SK-N-SH (cell line): ENCODE measurements around the gene UMODL1. TPM values are rescaled to one million over a fixed set of nuclear protein-coding genes. Genes with fewer than 3 reads are reported as not detected.

Experiments used
- CTCF ChIA-PET: fragments of 300-600, 350-600 bp; formaldehyde crosslinking; extraction: SDS; loops from one replicate; lab custom pipeline; 2021; lab: Yijun Ruan, JAX
- POLR2A ChIA-PET: fragments of 350-600 bp; sonication (Branson Sonifier 250); formaldehyde crosslinking; extraction: SDS; loops from one replicate; lab custom pipeline; 2020; ENCODE audit warnings: antibody characterized with exemption, inconsistent platforms; lab: Yijun Ruan, JAX
- DNase-seq: peaks from one replicate; pipeline ENCODE4 v3.0.0; 2012
- H2AFZ ChIP-seq: fragments of 200-600 bp; sonication (generic); 2 replicates; pipeline ENCODE4 v1.8.1; 2016; ENCODE audit warnings: antibody characterized with exemption, mild to moderate bottlenecking, low read depth
- H3F3A ChIP-seq: fragments of 200-600 bp; sonication (generic); replicated peaks from 2 replicates; pipeline ENCODE3; 2016; ENCODE audit warnings: antibody characterized with exemption, mild to moderate bottlenecking; ENCODE audit not compliant: insufficient read depth
- H3K27ac ChIP-seq, 2 experiments: fragments of 200-500 bp in 1 of 2; fragments of 200-600 bp in 1 of 2; sonication (Bioruptor generic) in 1 of 2; sonication (generic), shearing (Covaris generic) in 1 of 2; 2 replicates each; pipeline versions ENCODE4 v1.5.1 to v1.6.1; 2014 to 2016; ENCODE audit warnings: low read depth in 2 of 2, inconsistent platforms in 1 of 2, low read length in 1 of 2, mild to moderate bottlenecking in 1 of 2, mixed read lengths in 1 of 2
- H3K27me3 ChIP-seq: fragments of 200-600 bp; sonication (generic), shearing (Covaris generic); 2 replicates; pipeline ENCODE4 v1.6.1; 2016; ENCODE audit warnings: mixed run types; ENCODE audit not compliant: insufficient read depth
- H3K36me3 ChIP-seq, 2 experiments: fragments of 200-500 bp in 1 of 2; fragments of 200-600 bp in 1 of 2; sonication (Bioruptor generic) in 1 of 2; sonication (generic) in 1 of 2; replicated peaks in 1 of 2; 2 replicates each; pipeline versions ENCODE3 to v1.5.1; 2014 to 2016; ENCODE audit warnings: low read length in 1 of 2, mild to moderate bottlenecking in 1 of 2; ENCODE audit not compliant: insufficient read depth in 2 of 2, control insufficient read depth in 1 of 2
- H3K4me1 ChIP-seq, 2 experiments: fragments of 200-500 bp in 1 of 2; fragments of 200-600 bp in 1 of 2; sonication (Bioruptor generic) in 1 of 2; sonication (generic), shearing (Covaris generic) in 1 of 2; 2 replicates each; pipeline versions ENCODE4 v1.5.1 to v1.6.1; 2014 to 2016; ENCODE audit warnings: low read depth in 1 of 2, low read length in 1 of 2, mixed run types in 1 of 2; ENCODE audit not compliant: insufficient read depth in 2 of 2, control insufficient read depth in 1 of 2
- H3K4me2 ChIP-seq: fragments of 200-600 bp; sonication (generic), shearing (Covaris generic); 2 replicates; pipeline ENCODE4 v1.6.1; 2017; ENCODE audit warnings: mixed run types
- H3K4me3 ChIP-seq, 2 experiments: fragments of 200-500 bp in 1 of 2; fragments of 200-600 bp in 1 of 2; sonication (Bioruptor generic) in 1 of 2; sonication (generic), shearing (Covaris generic) in 1 of 2; 2 replicates each; pipeline versions ENCODE4 v1.5.1 to v1.8.1; 2014 to 2016; ENCODE audit warnings: low read depth in 2 of 2, inconsistent platforms in 1 of 2, low read length in 1 of 2, mild to moderate bottlenecking in 1 of 2, mixed read lengths in 1 of 2, moderate library complexity in 1 of 2
- H3K79me2 ChIP-seq: fragments of 200-600 bp; sonication (generic); 2 replicates; pipeline ENCODE4 v1.8.1; 2017; ENCODE audit warnings: mild to moderate bottlenecking; ENCODE audit not compliant: insufficient read depth
- H3K9ac ChIP-seq: fragments of 200-600 bp; sonication (generic); 2 replicates; pipeline ENCODE4 v1.6.1; 2017; ENCODE audit warnings: mixed run types
- H3K9me2 ChIP-seq: fragments of 200-600 bp; sonication (generic); 2 replicates; pipeline ENCODE4 v1.6.1; 2017; ENCODE audit warnings: mixed run types
- H3K9me3 ChIP-seq: fragments of 200-600 bp; sonication (generic); 2 replicates; pipeline ENCODE4 v1.6.1; 2017; ENCODE audit warnings: mixed run types, mild to moderate bottlenecking, moderate library complexity
- H4K20me1 ChIP-seq: fragments of 200-600 bp; sonication (generic); 2 replicates; pipeline ENCODE4 v1.6.1; 2017; ENCODE audit warnings: mild to moderate bottlenecking, mixed run types; ENCODE audit not compliant: insufficient read depth
- FOSL2 ChIP-seq: IDR thresholded peaks from 2 replicates; pipeline ENCODE4 v1.4.0; 2012; ENCODE audit warnings: low read depth, mild to moderate bottlenecking, moderate library complexity, borderline replicate concordance
- GABPA ChIP-seq: IDR thresholded peaks from 2 replicates; pipeline ENCODE4 v1.4.0; 2012; ENCODE audit warnings: low read depth, mild to moderate bottlenecking
- JUND ChIP-seq: IDR thresholded peaks from 2 replicates; pipeline ENCODE4 v1.4.0; 2012
- MEF2A ChIP-seq: IDR thresholded peaks from 2 replicates; pipeline ENCODE4 v1.4.0; 2012; ENCODE audit warnings: low read depth, borderline replicate concordance
- NRF1 ChIP-seq: IDR thresholded peaks from 2 replicates; pipeline ENCODE4 v1.6.1; 2012; ENCODE audit warnings: low read depth, mild to moderate bottlenecking, low read length
- REST ChIP-seq: IDR thresholded peaks from 2 replicates; pipeline ENCODE4 v1.6.1; 2012; ENCODE audit warnings: mild to moderate bottlenecking, low read depth, low read length, moderate library complexity
- RFX5 ChIP-seq: IDR thresholded peaks from 2 replicates; pipeline ENCODE4 v1.6.1; 2012; ENCODE audit warnings: mild to moderate bottlenecking, improper control_type of control experiment, low read length
- TAF1 ChIP-seq: IDR thresholded peaks from 2 replicates; pipeline ENCODE4 v1.6.1; 2012; ENCODE audit warnings: low read depth, mild to moderate bottlenecking, low read length, moderate library complexity, borderline replicate concordance
- TEAD4 ChIP-seq: IDR thresholded peaks from 2 replicates; pipeline ENCODE4 v1.4.0; 2012; ENCODE audit warnings: mild to moderate bottlenecking, borderline replicate concordance; ENCODE audit not compliant: insufficient read depth
- WGBS: methylation state at CpG from one replicate; pipeline ENCODE4 v1.1.6; 2017; ENCODE audit warnings: low lambda C conversion rate; 5-methylcytosine and 5-hydroxymethylcytosine counted together
- polyA plus RNA-seq, 3 experiments: library from polyadenylated mRNA; depleted of rRNA; stranded (reverse); fragments of >200 nt; gene quantifications; 2 replicates each; pipeline ENCODE4 v1.2.3, GENCODE V29; 2012

The UMODL1 gene, protein sequence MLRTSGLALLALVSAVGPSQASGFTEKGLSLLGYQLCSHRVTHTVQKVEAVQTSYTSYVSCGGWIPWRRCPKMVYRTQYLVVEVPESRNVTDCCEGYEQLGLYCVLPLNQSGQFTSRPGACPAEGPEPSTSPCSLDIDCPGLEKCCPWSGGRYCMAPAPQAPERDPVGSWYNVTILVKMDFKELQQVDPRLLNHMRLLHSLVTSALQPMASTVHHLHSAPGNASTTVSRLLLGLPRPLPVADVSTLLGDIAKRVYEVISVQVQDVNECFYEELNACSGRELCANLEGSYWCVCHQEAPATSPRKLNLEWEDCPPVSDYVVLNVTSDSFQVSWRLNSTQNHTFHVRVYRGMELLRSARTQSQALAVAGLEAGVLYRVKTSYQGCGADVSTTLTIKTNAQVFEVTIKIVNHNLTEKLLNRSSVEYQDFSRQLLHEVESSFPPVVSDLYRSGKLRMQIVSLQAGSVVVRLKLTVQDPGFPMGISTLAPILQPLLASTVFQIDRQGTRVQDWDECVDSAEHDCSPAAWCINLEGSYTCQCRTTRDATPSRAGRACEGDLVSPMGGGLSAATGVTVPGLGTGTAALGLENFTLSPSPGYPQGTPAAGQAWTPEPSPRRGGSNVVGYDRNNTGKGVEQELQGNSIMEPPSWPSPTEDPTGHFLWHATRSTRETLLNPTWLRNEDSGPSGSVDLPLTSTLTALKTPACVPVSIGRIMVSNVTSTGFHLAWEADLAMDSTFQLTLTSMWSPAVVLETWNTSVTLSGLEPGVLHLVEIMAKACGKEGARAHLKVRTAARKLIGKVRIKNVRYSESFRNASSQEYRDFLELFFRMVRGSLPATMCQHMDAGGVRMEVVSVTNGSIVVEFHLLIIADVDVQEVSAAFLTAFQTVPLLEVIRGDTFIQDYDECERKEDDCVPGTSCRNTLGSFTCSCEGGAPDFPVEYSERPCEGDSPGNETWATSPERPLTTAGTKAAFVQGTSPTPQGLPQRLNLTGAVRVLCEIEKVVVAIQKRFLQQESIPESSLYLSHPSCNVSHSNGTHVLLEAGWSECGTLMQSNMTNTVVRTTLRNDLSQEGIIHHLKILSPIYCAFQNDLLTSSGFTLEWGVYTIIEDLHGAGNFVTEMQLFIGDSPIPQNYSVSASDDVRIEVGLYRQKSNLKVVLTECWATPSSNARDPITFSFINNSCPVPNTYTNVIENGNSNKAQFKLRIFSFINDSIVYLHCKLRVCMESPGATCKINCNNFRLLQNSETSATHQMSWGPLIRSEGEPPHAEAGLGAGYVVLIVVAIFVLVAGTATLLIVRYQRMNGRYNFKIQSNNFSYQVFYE
- not detected in 2 replicates for polyA plus RNA-seq (2012; rRNA removed)
- polyA plus RNA-seq (2012; cell fraction: cytosol; rRNA removed), result not detected in 2 replicates
- not detected in 2 replicates for polyA plus RNA-seq (2012; cell fraction: nucleus; rRNA removed)

- POLR2A ChIA-PET, result no interaction called here
- WGBS, result 52% methylated on average over 8 of the region's 13 CpGs
- H4K20me1 ChIP-seq, result no peaks in the 10 kb centered on the region
Observed at GRCh38 chr21:42071146-42071737, at the start of gene UMODL1. Gene UMODL1 (plus strand): TSS chr21:42071317. CDS start chr21:42071317, 0 bp downstream.

GRCh38 chr21:42021371-42022090, 49.6 kb upstream of the UMODL1 start:
- no peak for DNase-seq
- Histone ChIP-seq H3K27ac (no peak overlapping the region), H3K4me1 (no peaks in the 10 kb centered on the region; a peak in 1 of 4 replicates), H3K4me3 (no peak overlapping the region)
- TF ChIP-seq TEAD4 (no peak), GABPA (no peak), REST (no peak), RFX5 (no peak), MEF2A (no peak), FOSL2 (no peak), NRF1 (no peak)
- TF ChIP-seq, all 33 proteins: peak for 0
- Histone ChIP-seq H2AFZ (no peak overlapping the region), H3K27me3 (no peaks in the 10 kb centered on the region; the same call in 1 of the 2 replicates), H3K4me2 (no peak overlapping the region), H3K9me2 (no peaks in the 10 kb centered on the region), H3K9ac (no peak overlapping the region), H3K79me2 (no peaks in the 10 kb centered on the region), H3F3A (no peaks in the 10 kb centered on the region), H4K20me1 (no peaks in the 10 kb centered on the region), H3K36me3 (no peaks in the 10 kb centered on the region), H3K9me3 (no peaks in the 10 kb centered on the region)
- CTCF ChIA-PET, result interaction anchor here (0.9 kb wide), 1 partner anchor 96 kb away, joined by 3 read pairs; no protein-coding TSS in a partner anchor
- 75% methylated on average over 12 of the region's 20 CpGs for WGBS
- POLR2A ChIA-PET, result no interaction called here

More at GRCh38 chr21:42071146-42071737, at the start of gene UMODL1:
- no peaks in the 10 kb centered on the region; the same call in 1 of the 2 replicates for H3K27me3 ChIP-seq
- H3K4me1 ChIP-seq, result no peaks in the 10 kb centered on the region
- H3K9me3 ChIP-seq, result no peaks in the 10 kb centered on the region
- no peak within 1 kb of the TSS for H3K9ac ChIP-seq
- H3K36me3 ChIP-seq, result no peaks in the 10 kb centered on the region
- TF ChIP-seq JUND (no peak), TAF1 (no peak)
- CTCF ChIA-PET, result no interaction called here
- H3K9me2 ChIP-seq, result no peaks in the 10 kb centered on the region
- H3K4me3 ChIP-seq, result no peak within 1 kb of the TSS
- H3F3A ChIP-seq, result no peaks in the 10 kb centered on the region
- no peak within 1 kb of the TSS for H3K27ac ChIP-seq
- H2AFZ ChIP-seq, result no peak within 1 kb of the TSS
- H3K4me2 ChIP-seq, result no peak within 1 kb of the TSS
- no peak for DNase-seq
- H3K79me2 ChIP-seq, result no peaks in the 10 kb centered on the region
